ENCODE measurements around the gene DISC1. TPM values are rescaled to one million over a fixed set of nuclear protein-coding genes. Genes with fewer than 3 reads are reported as not detected.
"Not testable (repeated sequence)": the region's sequence is repeated elsewhere in the genome, so short reads cannot be mapped to it uniquely, and the experiment has no call there.

DISC1 gene
- total RNA-seq, 1 experiment from 2014 or later = 1.8 TPM

DNA sequence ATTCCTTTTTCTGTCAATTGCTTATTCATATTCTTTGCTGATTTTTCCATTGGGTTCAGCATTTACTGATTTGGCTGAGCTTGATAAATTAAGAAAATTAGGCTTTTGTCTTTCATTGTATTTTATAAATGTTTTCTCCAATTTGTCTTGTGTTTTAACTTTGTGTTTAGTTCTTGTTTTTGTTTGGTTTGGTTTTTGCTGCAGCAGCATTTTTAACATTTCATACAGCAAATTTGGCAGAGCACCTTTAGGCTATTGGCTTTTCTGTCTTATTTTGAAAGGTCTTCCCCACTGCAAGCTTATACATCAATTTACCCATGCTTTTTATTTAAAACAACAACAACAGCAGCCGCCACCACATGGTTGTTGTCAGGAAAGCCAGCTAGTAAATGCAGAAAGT is 33.8 kb upstream of the DISC1 start:
- intact Hi-C loops (cut with micrococcal nuclease; ENCODE audit: unreplicated experiment) = no loop called here
- Histone ChIP-seq H3K9me3 (ENCODE audit: low read depth, low read length, poor library complexity, severe bottlenecking) (no peaks in the 10 kb centered on the region), H3K27ac (ENCODE audit: low read depth, low read length, poor library complexity, severe bottlenecking) (no peak overlapping the region), H3K4me3 (ENCODE audit: low read depth, low read length, poor library complexity, severe bottlenecking) (no peak overlapping the region), H3K27me3 (replicated peaks; ENCODE audit: insufficient read depth, low read depth, low read length, poor library complexity) (no peaks in the 10 kb centered on the region), H3K4me1 (ENCODE audit: insufficient read depth, low read length, poor library complexity, severe bottlenecking) (peaks cover 4% of the 10 kb centered on the region), H3K36me3 (ENCODE audit: insufficient read depth, low read length, poor library complexity, severe bottlenecking) (no peaks in the 10 kb centered on the region)
- ChIA-PET CTCF (no interaction called here), POLR2A (ENCODE audit: low non-redundant PET) (no interaction called here)
- BruUV-seq (replicated peaks) = no TSS peak
- TF ChIP-seq, protein P1, sequence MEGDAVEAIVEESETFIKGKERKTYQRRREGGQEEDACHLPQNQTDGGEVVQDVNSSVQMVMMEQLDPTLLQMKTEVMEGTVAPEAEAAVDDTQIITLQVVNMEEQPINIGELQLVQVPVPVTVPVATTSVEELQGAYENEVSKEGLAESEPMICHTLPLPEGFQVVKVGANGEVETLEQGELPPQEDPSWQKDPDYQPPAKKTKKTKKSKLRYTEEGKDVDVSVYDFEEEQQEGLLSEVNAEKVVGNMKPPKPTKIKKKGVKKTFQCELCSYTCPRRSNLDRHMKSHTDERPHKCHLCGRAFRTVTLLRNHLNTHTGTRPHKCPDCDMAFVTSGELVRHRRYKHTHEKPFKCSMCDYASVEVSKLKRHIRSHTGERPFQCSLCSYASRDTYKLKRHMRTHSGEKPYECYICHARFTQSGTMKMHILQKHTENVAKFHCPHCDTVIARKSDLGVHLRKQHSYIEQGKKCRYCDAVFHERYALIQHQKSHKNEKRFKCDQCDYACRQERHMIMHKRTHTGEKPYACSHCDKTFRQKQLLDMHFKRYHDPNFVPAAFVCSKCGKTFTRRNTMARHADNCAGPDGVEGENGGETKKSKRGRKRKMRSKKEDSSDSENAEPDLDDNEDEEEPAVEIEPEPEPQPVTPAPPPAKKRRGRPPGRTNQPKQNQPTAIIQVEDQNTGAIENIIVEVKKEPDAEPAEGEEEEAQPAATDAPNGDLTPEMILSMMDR (conservative IDR thresholded peaks at IDR 0.05; ENCODE audit: low read depth, low read length) = no peak
- no peak for TF ChIP-seq EZH2 (IDR thresholded peaks at IDR 0.05; ENCODE audit: borderline replicate concordance, low read depth, low read length, poor library complexity, severe bottlenecking)
- no peak for DNase-seq (ENCODE audit: low spot score)

DNA sequence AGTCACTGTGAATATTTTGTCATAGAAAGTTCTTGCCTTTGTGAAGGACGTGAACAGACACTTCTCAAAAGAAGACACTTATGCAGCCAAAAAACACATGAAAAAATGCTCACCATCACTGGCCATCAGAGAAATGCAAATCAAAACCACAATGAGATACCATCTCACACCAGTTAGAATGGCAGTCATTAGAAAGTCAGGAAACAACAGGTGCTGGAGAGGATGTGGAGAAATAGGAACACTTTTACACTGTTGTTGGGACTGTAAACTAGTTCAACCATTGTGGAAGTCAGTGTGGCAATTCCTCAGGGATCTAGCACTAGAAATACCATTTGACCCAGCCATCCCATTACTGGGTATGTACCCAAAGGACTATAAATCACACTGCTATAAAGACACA is 33.3 kb upstream of the DISC1 start:
- H3K4me1 ChIP-seq (ENCODE audit: insufficient read depth, low read length, poor library complexity, severe bottlenecking); H3K36me3 ChIP-seq (ENCODE audit: insufficient read depth, low read length, poor library complexity, severe bottlenecking); H3K27ac ChIP-seq (ENCODE audit: low read depth, low read length, poor library complexity, severe bottlenecking); H3K27me3 ChIP-seq (replicated peaks; ENCODE audit: insufficient read depth, low read depth, low read length, poor library complexity); H3K9me3 ChIP-seq (ENCODE audit: low read depth, low read length, poor library complexity, severe bottlenecking); BruUV-seq (replicated peaks); DNase-seq (ENCODE audit: low spot score); CTCF ChIA-PET; intact Hi-C loops (cut with micrococcal nuclease; ENCODE audit: unreplicated experiment); POLR2A ChIA-PET (ENCODE audit: low non-redundant PET); H3K4me3 ChIP-seq (ENCODE audit: low read depth, low read length, poor library complexity, severe bottlenecking): not testable (repeated sequence)

DNA sequence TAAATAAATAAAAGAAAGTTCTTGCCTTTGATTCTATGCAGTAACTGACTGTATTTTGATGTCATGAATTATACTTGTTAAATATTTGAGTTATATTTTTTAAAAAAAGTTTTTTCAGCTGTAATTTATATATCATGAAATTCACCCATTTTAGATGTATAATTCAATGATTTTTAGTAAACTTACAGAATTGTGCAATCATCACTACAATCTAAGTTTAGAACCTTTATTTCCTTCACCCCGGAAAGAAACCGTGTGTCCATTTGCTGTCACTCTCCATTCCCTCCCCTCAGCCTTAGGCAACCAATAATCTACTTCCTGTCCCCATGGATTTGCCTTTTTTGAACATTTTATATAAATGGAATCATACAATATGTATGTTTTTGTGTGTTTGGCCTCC is 32.5 kb upstream of the DISC1 start:
- no peaks in the 10 kb centered on the region for H3K36me3 ChIP-seq (ENCODE audit: insufficient read depth, low read length, poor library complexity, severe bottlenecking)
- BruUV-seq (replicated peaks) = no TSS peak
- no peaks in the 10 kb centered on the region for H3K27me3 ChIP-seq (replicated peaks; ENCODE audit: insufficient read depth, low read depth, low read length, poor library complexity)
- intact Hi-C loops (cut with micrococcal nuclease; ENCODE audit: unreplicated experiment) = no loop called here
- H3K9me3 ChIP-seq (ENCODE audit: low read depth, low read length, poor library complexity, severe bottlenecking) = no peaks in the 10 kb centered on the region
- DNase-seq (ENCODE audit: low spot score) = no peak
- peaks cover 4% of the 10 kb centered on the region for H3K4me1 ChIP-seq (ENCODE audit: insufficient read depth, low read length, poor library complexity, severe bottlenecking)
- CTCF ChIA-PET = no interaction called here
- no peak overlapping the region for H3K27ac ChIP-seq (ENCODE audit: low read depth, low read length, poor library complexity, severe bottlenecking)
- no peak overlapping the region for H3K4me3 ChIP-seq (ENCODE audit: low read depth, low read length, poor library complexity, severe bottlenecking)
- TF ChIP-seq EZH2 (IDR thresholded peaks at IDR 0.05; ENCODE audit: borderline replicate concordance, low read depth, low read length, poor library complexity, severe bottlenecking) = no peak
- TF ChIP-seq, protein P1 (conservative IDR thresholded peaks at IDR 0.05; ENCODE audit: low read depth, low read length) = no peak
- POLR2A ChIA-PET (ENCODE audit: low non-redundant PET) = no interaction called here

DNA sequence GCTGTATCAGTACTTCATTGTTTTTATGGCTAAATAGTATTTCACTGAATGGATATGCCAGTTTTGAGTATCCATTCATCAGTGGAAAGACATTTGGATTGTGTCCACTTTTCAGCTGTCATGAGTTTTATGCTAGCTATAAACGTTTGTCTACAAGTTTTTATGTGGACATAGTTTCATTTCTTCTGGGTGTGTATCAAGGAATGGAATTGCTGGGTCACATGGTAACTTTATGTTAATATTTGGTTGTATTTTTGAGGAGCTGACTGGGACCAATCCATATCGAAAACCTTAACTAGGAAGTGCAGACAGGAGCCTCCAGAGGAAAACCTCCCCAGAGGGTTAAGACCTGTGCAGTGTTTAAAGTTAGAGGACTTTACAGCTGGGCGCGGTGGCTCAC is 31.8 kb upstream of the DISC1 start:
- H3K36me3 ChIP-seq (ENCODE audit: insufficient read depth, low read length, poor library complexity, severe bottlenecking) = no peaks in the 10 kb centered on the region
- CTCF ChIA-PET = no interaction called here
- no peak overlapping the region for H3K27ac ChIP-seq (ENCODE audit: low read depth, low read length, poor library complexity, severe bottlenecking)
- DNase-seq (ENCODE audit: low spot score) = no peak
- TF ChIP-seq EZH2 (IDR thresholded peaks at IDR 0.05; ENCODE audit: borderline replicate concordance, low read depth, low read length, poor library complexity, severe bottlenecking) = no peak
- TF ChIP-seq, protein P1 (conservative IDR thresholded peaks at IDR 0.05; ENCODE audit: low read depth, low read length) = no peak
- peaks cover 4% of the 10 kb centered on the region for H3K4me1 ChIP-seq (ENCODE audit: insufficient read depth, low read length, poor library complexity, severe bottlenecking)
- intact Hi-C loops (cut with micrococcal nuclease; ENCODE audit: unreplicated experiment) = no loop called here
- H3K9me3 ChIP-seq (ENCODE audit: low read depth, low read length, poor library complexity, severe bottlenecking) = no peaks in the 10 kb centered on the region
- POLR2A ChIA-PET (ENCODE audit: low non-redundant PET) = no interaction called here
- H3K27me3 ChIP-seq (replicated peaks; ENCODE audit: insufficient read depth, low read depth, low read length, poor library complexity) = no peaks in the 10 kb centered on the region
- no peak overlapping the region for H3K4me3 ChIP-seq (ENCODE audit: low read depth, low read length, poor library complexity, severe bottlenecking)
- no TSS peak for BruUV-seq (replicated peaks)
